ENCODE measurements around the gene ARHGDIA. TPM values are rescaled to one million over a fixed set of nuclear protein-coding genes. Genes with fewer than 3 reads are reported as not detected.

The ARHGDIA gene
- total RNA-seq, 2 experiments from 2014 or later: 265 to 715 TPM

- Histone ChIP-seq H3K4me3 (ENCODE audit: low read depth, low read length, poor library complexity, severe bottlenecking) (no peak overlapping the region), H3K36me3 (ENCODE audit: insufficient read depth, low read length) (peaks cover 5% of the 10 kb centered on the region; the same call in 1 of the 2 replicates), H3K79me2 (ENCODE audit: insufficient read depth, low read depth, low read length) (no peaks in the 10 kb centered on the region), H3K9me2 (ENCODE audit: insufficient read depth, low read length) (no peaks in the 10 kb centered on the region), H2AFZ (ENCODE audit: low read length) (no peak overlapping the region), H3K4me1 (ENCODE audit: insufficient read depth, low read length, poor library complexity, severe bottlenecking) (no peaks in the 10 kb centered on the region), H3K4me2 (ENCODE audit: low read length) (no peak overlapping the region), H3K27ac (ENCODE audit: low read depth, low read length, poor library complexity, severe bottlenecking) (no peak overlapping the region), H4K20me1 (ENCODE audit: insufficient read depth, low read length) (no peaks in the 10 kb centered on the region), H3K9me3 (ENCODE audit: low read length) (no peaks in the 10 kb centered on the region)
- POLR2A ChIA-PET: no interaction called here
- intact Hi-C loops (cut with micrococcal nuclease; ENCODE audit: unreplicated experiment): no loop called here
- CTCF ChIA-PET (ENCODE audit: unreplicated experiment): no interaction called here
- no TSS peak for BruUV-seq (replicated peaks)
- TF ChIP-seq EZH2phosphoT487 (IDR thresholded peaks at IDR 0.05; ENCODE audit: borderline replicate concordance, low read depth, low read length) (no peak), CTCF (conservative IDR thresholded peaks at IDR 0.05; ENCODE audit: low read length) (no peak)
- no peak for DNase-seq (ENCODE audit: low spot score)
These were observed 47.9 kb downstream of the ARHGDIA start for GRCh38 chr17:81822996-81823819.

GRCh38 chr17:81822312-81822637, 48.9 kb downstream of the ARHGDIA start:
- intact Hi-C loops (cut with micrococcal nuclease; ENCODE audit: unreplicated experiment): no loop called here
- Histone ChIP-seq H3K4me3 (ENCODE audit: low read depth, low read length, poor library complexity, severe bottlenecking) (no peak overlapping the region), H4K20me1 (ENCODE audit: insufficient read depth, low read length) (no peaks in the 10 kb centered on the region), H3K27ac (ENCODE audit: low read depth, low read length, poor library complexity, severe bottlenecking) (no peak overlapping the region), H3K9me3 (ENCODE audit: low read length) (no peaks in the 10 kb centered on the region), H3K4me2 (ENCODE audit: low read length) (no peak overlapping the region), H3K4me1 (ENCODE audit: insufficient read depth, low read length, poor library complexity, severe bottlenecking) (no peaks in the 10 kb centered on the region), H3K9me2 (ENCODE audit: insufficient read depth, low read length) (no peaks in the 10 kb centered on the region), H3K79me2 (ENCODE audit: insufficient read depth, low read depth, low read length) (no peaks in the 10 kb centered on the region), H3K36me3 (ENCODE audit: insufficient read depth, low read length) (peaks cover 5% of the 10 kb centered on the region; the same call in 1 of the 2 replicates), H2AFZ (ENCODE audit: low read length) (no peak overlapping the region)
- DNase-seq (ENCODE audit: low spot score): no peak
- no TSS peak for BruUV-seq (replicated peaks)
- CTCF ChIA-PET (ENCODE audit: unreplicated experiment): no interaction called here
- POLR2A ChIA-PET: no interaction called here
- TF ChIP-seq EZH2phosphoT487 (IDR thresholded peaks at IDR 0.05; ENCODE audit: borderline replicate concordance, low read depth, low read length) (no peak), CTCF (conservative IDR thresholded peaks at IDR 0.05; ENCODE audit: low read length) (no peak)

- Histone ChIP-seq H3K27ac (ENCODE audit: low read depth, low read length, poor library complexity, severe bottlenecking) (no peak overlapping the region), H3K9me3 (ENCODE audit: low read length) (no peaks in the 10 kb centered on the region), H2AFZ (ENCODE audit: low read length) (no peak overlapping the region), H3K4me1 (ENCODE audit: insufficient read depth, low read length, poor library complexity, severe bottlenecking) (no peaks in the 10 kb centered on the region), H3K36me3 (ENCODE audit: insufficient read depth, low read length) (peaks cover 5% of the 10 kb centered on the region; the same call in 1 of the 2 replicates), H4K20me1 (ENCODE audit: insufficient read depth, low read length) (no peaks in the 10 kb centered on the region), H3K9me2 (ENCODE audit: insufficient read depth, low read length) (no peaks in the 10 kb centered on the region), H3K79me2 (ENCODE audit: insufficient read depth, low read depth, low read length) (no peaks in the 10 kb centered on the region), H3K4me3 (ENCODE audit: low read depth, low read length, poor library complexity, severe bottlenecking) (no peak overlapping the region), H3K4me2 (ENCODE audit: low read length) (no peak overlapping the region)
- TF ChIP-seq EZH2phosphoT487 (IDR thresholded peaks at IDR 0.05; ENCODE audit: borderline replicate concordance, low read depth, low read length): no peak
- TF ChIP-seq CTCF (conservative IDR thresholded peaks at IDR 0.05; ENCODE audit: low read length): peak; percentile 57
- ChIA-PET POLR2A (interaction anchor here (0.6 kb wide), 1 partner anchor 259 kb away, joined by 3 read pairs; no protein-coding TSS in a partner anchor), CTCF (ENCODE audit: unreplicated experiment) (no interaction called here)
- DNase-seq (ENCODE audit: low spot score): no peak
- intact Hi-C loops (cut with micrococcal nuclease; ENCODE audit: unreplicated experiment): no loop called here
- BruUV-seq (replicated peaks): no TSS peak
These were observed 49.4 kb downstream of the ARHGDIA start for GRCh38 chr17:81821603-81822311.
